PC-3 (cell line): Measurements from ENCODE around the gene SLC8A1. TPM values are rescaled to one million over a fixed set of nuclear protein-coding genes. Genes with fewer than 3 reads are reported as not detected.
A peak's percentile ranks its signal among the peaks of the same experiment; 100 is the strongest.

ENCODE experiments used
- ATAC-seq: fragments of 200-7000 bp; cut with Tn5 transposase; 2 replicates; pipeline ENCODE4 v1.9.1; 2020; ENCODE audit warnings: mild to moderate bottlenecking, moderate library complexity
- BruUV-seq: library from RNA; stranded (reverse); fragments of 400-500 nt; replicated peaks from 2 replicates; lab custom pipeline; 2021; lab: Mats Ljungman, UMichigan
- CTCF ChIA-PET: fragments of 300-600 bp; sonication (Branson Sonifier 250); formaldehyde crosslinking; loops from one replicate; lab custom pipeline; 2022; ENCODE audit warnings: antibody characterized with exemption; lab: Charles Lee
- POLR2A ChIA-PET: fragments of 300-600 bp; sonication (Branson Sonifier 250); formaldehyde crosslinking; loops from one replicate; lab custom pipeline; 2022; ENCODE audit warnings: antibody characterized with exemption; ENCODE audit not compliant: unreplicated experiment; lab: Charles Lee
- DNase-seq: peaks from one replicate; pipeline ENCODE4 v3.0.0-alpha.2; 2015
- H2AFZ ChIP-seq: fragments of 300-600 bp; sonication (generic); 2 replicates; pipeline ENCODE4 v1.6.0; 2016; ENCODE audit warnings: antibody characterized with exemption, low read length
- H3F3A ChIP-seq: fragments of 300-600 bp; sonication (generic); one replicate; pipeline ENCODE4 v1.6.0; 2017; ENCODE audit warnings: antibody characterized with exemption, low read length, control low read depth, mild to moderate bottlenecking; ENCODE audit not compliant: unreplicated experiment
- H3K27ac ChIP-seq: fragments of 300-600 bp; sonication (generic); 2 replicates; pipeline ENCODE4 v1.5.1; 2016; ENCODE audit warnings: mild to moderate bottlenecking, low read length
- H3K27me3 ChIP-seq: fragments of 300-600 bp; sonication (generic); 2 replicates; pipeline ENCODE4 v1.6.1; 2016; ENCODE audit warnings: low read length, mixed read lengths
- H3K36me3 ChIP-seq: fragments of 300-600 bp; sonication (generic); 2 replicates; pipeline ENCODE4 v1.6.1; 2016; ENCODE audit warnings: low read depth, mixed run types, low read length, mixed read lengths
- H3K4me1 ChIP-seq: fragments of 300-600 bp; sonication (generic); 2 replicates; pipeline ENCODE4 v1.5.1; 2016; ENCODE audit warnings: low read length; ENCODE audit not compliant: insufficient read depth
- H3K4me2 ChIP-seq: fragments of 300-600 bp; sonication (generic); 2 replicates; pipeline ENCODE4 v1.6.0; 2016; ENCODE audit warnings: low read length
- H3K4me3 ChIP-seq: fragments of 300-600 bp; sonication (generic); 2 replicates; pipeline ENCODE4 v1.5.1; 2016; ENCODE audit warnings: mild to moderate bottlenecking, low read length, mixed read lengths
- H3K79me2 ChIP-seq: fragments of 300-600 bp; sonication (generic); 2 replicates; pipeline ENCODE4 v1.6.1; 2017; ENCODE audit warnings: low read length, mixed read lengths
- H3K9ac ChIP-seq: fragments of 300-600 bp; sonication (generic); 2 replicates; pipeline ENCODE4 v1.6.0; 2016; ENCODE audit warnings: mild to moderate bottlenecking, low read length
- H3K9me2 ChIP-seq: fragments of 300-600 bp; sonication (generic); replicated peaks from 2 replicates; pipeline ENCODE4 v1.6.1; 2016; ENCODE audit warnings: mixed run types, low read length, mixed read lengths
- H3K9me3 ChIP-seq: fragments of 300-600 bp; sonication (generic); 2 replicates; pipeline ENCODE4 v1.6.1; 2016; ENCODE audit warnings: low read length, mixed read lengths
- H4K20me1 ChIP-seq: fragments of 300-600 bp; sonication (generic); 2 replicates; pipeline ENCODE4 v1.6.1; 2016; ENCODE audit warnings: low read length, mixed read lengths
- CTCF ChIP-seq: fragments of 300-600 bp; sonication (generic); conservative IDR thresholded peaks from 2 replicates; pipeline ENCODE4 v1.5.1; 2017; ENCODE audit warnings: antibody characterized with exemption, low read depth, mild to moderate bottlenecking, low read length
- EZH2 ChIP-seq: fragments of 300-600 bp; sonication (generic); IDR thresholded peaks from one replicate; pipeline ENCODE4 v1.6.1; 2017; ENCODE audit warnings: antibody characterized with exemption, mild to moderate bottlenecking, low read length; ENCODE audit not compliant: unreplicated experiment
- EZH2phosphoT487 ChIP-seq: fragments of 300-600 bp; sonication (generic); IDR thresholded peaks from 2 replicates; pipeline ENCODE4 v1.6.1; 2018; ENCODE audit warnings: mild to moderate bottlenecking, antibody characterized with exemption, low read length, borderline replicate concordance
- intact Hi-C: fragments of 100-400 bp; cut with micrococcal nuclease; formaldehyde crosslinking; loops from 2 replicates; pipeline ENCODE4 v1.9.0; 2023
- total RNA-seq: library from RNA; depleted of rRNA; stranded (reverse); fragments of >200 nt; gene quantifications from 2 replicates; pipeline ENCODE4 v1.2.3, GENCODE V29; 2014

The SLC8A1 gene
- total RNA-seq, 1 experiment from 2014 or later, result 1.3 TPM

- H3K27ac ChIP-seq, result no peak overlapping the region
- no peaks in the 10 kb centered on the region for H3K9me2 ChIP-seq
- TF ChIP-seq EZH2phosphoT487 (no peak), EZH2 (no peak), CTCF (no peak)
- H3K27me3 ChIP-seq, result no peaks in the 10 kb centered on the region
- peaks cover 13% of the 10 kb centered on the region for H3K4me1 ChIP-seq
- H3K79me2 ChIP-seq, result no peaks in the 10 kb centered on the region
- no peaks in the 10 kb centered on the region for H3K36me3 ChIP-seq
- H3K4me2 ChIP-seq, result no peak overlapping the region
- H3F3A ChIP-seq, result no peaks in the 10 kb centered on the region
- no peak overlapping the region for H2AFZ ChIP-seq
- DNase-seq, result peak; percentile 45
- intact Hi-C loops, result no loop called here
- ChIA-PET POLR2A (no interaction called here), CTCF (no interaction called here)
- no peak for ATAC-seq
- no peaks in the 10 kb centered on the region for H4K20me1 ChIP-seq
- no peak overlapping the region for H3K4me3 ChIP-seq
- no peak overlapping the region for H3K9ac ChIP-seq
- H3K9me3 ChIP-seq, result no peaks in the 10 kb centered on the region
- BruUV-seq, result no TSS peak
These were observed 130.1 kb downstream of the SLC8A1 start for GRCh38 chr2:40321822-40322221.

- Histone ChIP-seq H3K9ac (no peak overlapping the region), H2AFZ (no peak overlapping the region), H3K4me2 (no peak overlapping the region), H3F3A (no peaks in the 10 kb centered on the region), H3K36me3 (no peaks in the 10 kb centered on the region), H3K4me1 (peaks cover 18% of the 10 kb centered on the region), H3K27me3 (no peaks in the 10 kb centered on the region), H3K9me2 (no peaks in the 10 kb centered on the region), H3K79me2 (no peaks in the 10 kb centered on the region), H3K4me3 (no peak overlapping the region), H4K20me1 (no peaks in the 10 kb centered on the region), H3K9me3 (no peaks in the 10 kb centered on the region), H3K27ac (no peak overlapping the region)
- TF ChIP-seq EZH2phosphoT487 (no peak), CTCF (no peak), EZH2 (no peak)
- DNase-seq, result no peak
- CTCF ChIA-PET, result no interaction called here
- POLR2A ChIA-PET, result no interaction called here
- BruUV-seq, result no TSS peak
- intact Hi-C loops, result no loop called here
- ATAC-seq, result no peak
These were observed 130.8 kb downstream of the SLC8A1 start for GRCh38 chr2:40321016-40321623.

GRCh38 chr2:40318921-40319320, 133.0 kb downstream of the SLC8A1 start:
- TF ChIP-seq CTCF (no peak), EZH2 (no peak)
- Histone ChIP-seq H2AFZ (no peak overlapping the region), H3F3A (no peaks in the 10 kb centered on the region), H3K79me2 (no peaks in the 10 kb centered on the region), H3K27me3 (no peaks in the 10 kb centered on the region), H3K9ac (no peak overlapping the region), H3K36me3 (no peaks in the 10 kb centered on the region), H3K9me2 (no peaks in the 10 kb centered on the region), H3K27ac (no peak overlapping the region), H3K9me3 (no peaks in the 10 kb centered on the region), H3K4me2 (no peak overlapping the region), H4K20me1 (no peaks in the 10 kb centered on the region), H3K4me3 (no peak overlapping the region), H3K4me1 (peaks cover 22% of the 10 kb centered on the region)
- BruUV-seq, result no TSS peak
- no peak for DNase-seq
- CTCF ChIA-PET, result no interaction called here
- intact Hi-C loops, result no loop called here
- ATAC-seq, result no peak
- POLR2A ChIA-PET, result no interaction called here
